ENCODE measurements around the gene PROC. TPM values are rescaled to one million over a fixed set of nuclear protein-coding genes. Genes with fewer than 3 reads are reported as not detected.

Gene PROC
- total RNA-seq, 2 experiments from 2014 or later, result 0.41 to 0.59 TPM

DNA sequence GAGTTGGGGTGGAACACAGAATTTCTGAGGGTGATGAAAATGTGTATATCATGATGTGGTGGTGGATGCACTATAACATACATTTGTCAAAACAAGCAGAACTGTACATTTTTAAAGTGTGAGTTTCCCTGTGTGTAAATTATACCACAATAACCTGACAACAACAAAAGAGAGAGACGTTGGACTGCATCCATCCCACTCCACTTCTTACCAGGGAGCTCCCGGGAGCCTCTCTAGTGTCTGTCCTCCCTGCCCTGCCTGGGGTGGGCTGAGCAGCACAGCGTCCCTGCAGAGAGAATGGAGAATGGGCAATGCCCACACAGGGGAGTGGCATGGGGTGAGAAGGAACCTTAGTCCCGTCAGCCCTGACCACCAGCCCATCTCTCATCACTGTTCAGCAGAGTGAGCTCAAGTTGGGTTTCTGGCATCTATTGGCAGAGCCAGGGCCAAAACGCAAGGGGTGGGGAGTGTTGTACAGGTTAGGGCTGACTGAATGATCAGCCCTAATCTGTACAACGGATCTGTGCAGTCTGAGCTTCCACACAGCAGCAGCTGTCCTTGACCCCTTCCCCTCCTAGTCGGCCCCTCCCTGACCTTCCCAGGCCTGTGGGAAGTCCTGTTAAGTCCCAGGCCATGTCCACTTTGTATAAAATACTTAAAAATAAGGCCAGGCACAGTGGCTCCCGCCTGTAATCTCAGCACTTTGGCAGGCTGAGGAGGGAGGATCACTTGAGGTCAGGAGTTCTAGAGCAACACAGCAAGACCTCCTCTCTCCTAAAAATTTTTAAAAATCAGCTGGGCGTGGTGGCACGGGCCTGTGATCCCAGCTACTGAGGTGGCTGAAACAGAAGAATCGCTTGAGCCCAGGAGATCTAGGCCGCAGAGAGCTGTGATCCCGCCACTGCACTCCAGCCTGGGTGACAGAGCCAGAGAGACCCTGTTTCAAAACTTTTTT is 3.3 kb upstream of the PROC start:
- TF ChIP-seq, protein P1, sequence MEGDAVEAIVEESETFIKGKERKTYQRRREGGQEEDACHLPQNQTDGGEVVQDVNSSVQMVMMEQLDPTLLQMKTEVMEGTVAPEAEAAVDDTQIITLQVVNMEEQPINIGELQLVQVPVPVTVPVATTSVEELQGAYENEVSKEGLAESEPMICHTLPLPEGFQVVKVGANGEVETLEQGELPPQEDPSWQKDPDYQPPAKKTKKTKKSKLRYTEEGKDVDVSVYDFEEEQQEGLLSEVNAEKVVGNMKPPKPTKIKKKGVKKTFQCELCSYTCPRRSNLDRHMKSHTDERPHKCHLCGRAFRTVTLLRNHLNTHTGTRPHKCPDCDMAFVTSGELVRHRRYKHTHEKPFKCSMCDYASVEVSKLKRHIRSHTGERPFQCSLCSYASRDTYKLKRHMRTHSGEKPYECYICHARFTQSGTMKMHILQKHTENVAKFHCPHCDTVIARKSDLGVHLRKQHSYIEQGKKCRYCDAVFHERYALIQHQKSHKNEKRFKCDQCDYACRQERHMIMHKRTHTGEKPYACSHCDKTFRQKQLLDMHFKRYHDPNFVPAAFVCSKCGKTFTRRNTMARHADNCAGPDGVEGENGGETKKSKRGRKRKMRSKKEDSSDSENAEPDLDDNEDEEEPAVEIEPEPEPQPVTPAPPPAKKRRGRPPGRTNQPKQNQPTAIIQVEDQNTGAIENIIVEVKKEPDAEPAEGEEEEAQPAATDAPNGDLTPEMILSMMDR (conservative IDR thresholded peaks at IDR 0.05; ENCODE audit: low read length), result no peak
- TF ChIP-seq EZH2phosphoT487 (IDR thresholded peaks at IDR 0.05; ENCODE audit: borderline replicate concordance, low read depth, low read length), result no peak
- POLR2A ChIA-PET, result interaction anchor here (0.6 to 1.7 kb wide), 2 partner anchors 25 to 124 kb away, joined by 3 to 9 read pairs; no protein-coding TSS in a partner anchor

DNA sequence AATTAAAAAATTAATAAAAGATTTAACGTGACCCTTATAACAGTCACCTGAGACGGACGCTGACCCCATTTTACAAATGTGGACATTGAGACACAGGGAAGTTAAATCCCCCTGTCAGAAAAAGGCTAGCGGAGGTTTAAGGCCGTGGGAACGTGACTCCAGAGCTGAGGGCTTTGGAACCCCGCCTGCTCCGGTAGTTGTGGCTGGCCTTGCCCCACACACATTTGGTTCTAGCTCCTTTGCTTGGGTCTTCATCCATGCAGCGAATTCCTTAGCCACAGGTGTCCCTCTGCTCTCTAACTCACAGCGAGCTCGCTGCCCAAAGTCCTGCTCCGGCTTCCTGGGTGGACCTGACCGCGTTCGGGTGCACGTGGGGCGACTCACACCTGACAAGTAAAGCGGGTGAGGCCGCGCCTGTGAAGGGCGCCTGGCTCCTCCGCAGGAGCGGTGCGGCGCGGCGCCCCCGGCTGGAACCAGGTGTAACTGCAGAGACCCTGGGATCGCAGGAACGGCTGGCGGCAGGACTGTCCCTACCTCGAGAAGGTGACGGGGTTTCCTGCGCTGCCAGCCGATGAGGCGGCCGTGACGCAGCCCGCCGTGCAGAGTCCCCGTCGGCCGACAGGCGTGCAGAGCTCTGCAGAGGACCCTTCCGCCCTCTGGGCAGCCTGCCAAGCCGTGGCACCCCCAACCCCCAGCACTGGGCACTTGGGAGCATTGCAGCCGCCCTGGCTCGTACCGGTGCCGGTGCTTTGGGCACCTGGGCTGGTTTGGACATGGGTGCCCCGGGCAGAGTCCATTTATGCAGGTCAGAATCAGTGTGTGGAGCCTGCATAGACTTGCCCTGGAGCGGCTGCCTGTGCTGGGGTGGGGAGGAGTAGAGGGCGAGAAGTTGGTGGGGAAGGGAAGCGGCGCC is 2.4 kb upstream of the PROC start:
- Histone ChIP-seq H3K4me1 (ENCODE audit: insufficient read depth, low read length, poor library complexity, severe bottlenecking) (peaks cover 36% of the 10 kb centered on the region), H3K4me2 (ENCODE audit: low read length) (peak overlapping the region; percentile 74), H2AFZ (ENCODE audit: low read length) (peak overlapping the region; percentile 82), H3K9me2 (ENCODE audit: insufficient read depth, low read length) (no peaks in the 10 kb centered on the region), H3K27ac (ENCODE audit: low read depth, low read length, poor library complexity, severe bottlenecking) (no peak overlapping the region), H3K36me3 (ENCODE audit: insufficient read depth, low read length) (no peaks in the 10 kb centered on the region), H3K4me3 (ENCODE audit: low read depth, low read length, poor library complexity, severe bottlenecking) (peak overlapping the region; percentile 59), H3K79me2 (ENCODE audit: insufficient read depth, low read depth, low read length) (no peaks in the 10 kb centered on the region), H4K20me1 (ENCODE audit: insufficient read depth, low read length) (no peaks in the 10 kb centered on the region), H3K9me3 (ENCODE audit: low read length) (peaks cover 12% of the 10 kb centered on the region; the same call in 1 of the 2 replicates)
- DNase-seq (ENCODE audit: low spot score), result peak; percentile 76
- TF ChIP-seq EZH2phosphoT487 (IDR thresholded peaks at IDR 0.05; ENCODE audit: borderline replicate concordance, low read depth, low read length), result no peak
- TF ChIP-seq, protein P1 (conservative IDR thresholded peaks at IDR 0.05; ENCODE audit: low read length), result peak; percentile 80
- CTCF ChIA-PET (ENCODE audit: unreplicated experiment), result interaction anchor here (0.6 to 1.1 kb wide), 2 partner anchors 26 to 93 kb away, joined by 3 to 5 read pairs; no protein-coding TSS in a partner anchor
- POLR2A ChIA-PET, result interaction anchor here (0.6 to 1.4 kb wide), 3 partner anchors 13 to 123 kb away, joined by 3 to 5 read pairs (median 3); no protein-coding TSS in a partner anchor
- intact Hi-C loops (cut with micrococcal nuclease; ENCODE audit: unreplicated experiment), result loop anchor here (2.0 kb wide), 1 partner anchor 27 kb away; no protein-coding TSS in a partner anchor
- BruUV-seq (replicated peaks), result no TSS peak

More for the DNA sequence above, 3.3 kb upstream of the PROC start:
- Histone ChIP-seq H3K9me3 (ENCODE audit: low read length) (peaks cover 12% of the 10 kb centered on the region; the same call in 1 of the 2 replicates), H4K20me1 (ENCODE audit: insufficient read depth, low read length) (no peaks in the 10 kb centered on the region), H3K4me2 (ENCODE audit: low read length) (no peak overlapping the region; the same call in 1 of the 2 replicates), H2AFZ (ENCODE audit: low read length) (0 out of 2 replicates have a peak overlapping the region, but pooled peaks have one; percentile 82), H3K36me3 (ENCODE audit: insufficient read depth, low read length) (no peaks in the 10 kb centered on the region), H3K9me2 (ENCODE audit: insufficient read depth, low read length) (no peaks in the 10 kb centered on the region), H3K4me1 (ENCODE audit: insufficient read depth, low read length, poor library complexity, severe bottlenecking) (peaks cover 36% of the 10 kb centered on the region), H3K27ac (ENCODE audit: low read depth, low read length, poor library complexity, severe bottlenecking) (no peak overlapping the region), H3K79me2 (ENCODE audit: insufficient read depth, low read depth, low read length) (no peaks in the 10 kb centered on the region), H3K4me3 (ENCODE audit: low read depth, low read length, poor library complexity, severe bottlenecking) (no peak overlapping the region)
- no peak for DNase-seq (ENCODE audit: low spot score)
- intact Hi-C loops (cut with micrococcal nuclease; ENCODE audit: unreplicated experiment), result no loop called here
- no TSS peak for BruUV-seq (replicated peaks)
- CTCF ChIA-PET (ENCODE audit: unreplicated experiment), result interaction anchor here (0.9 to 1.1 kb wide), 2 partner anchors 16 to 25 kb away, joined by 3 to 5 read pairs; no protein-coding TSS in a partner anchor
